Melanocyte of skin (primary cell): ENCODE results near the gene CDC25C. TPM values are rescaled to one million over a fixed set of nuclear protein-coding genes. Genes with fewer than 3 reads are reported as not detected.

Experiments used
- total RNA-seq, 2 donors: library from RNA; depleted of rRNA; stranded (reverse); fragments of >200 nt; gene quantifications; 2 replicates each; pipeline ENCODE4 v1.2.3, GENCODE V29; 2012

CDC25C gene
- total RNA-seq = 10 to 100 TPM in 1 of 2 donors, 1 to 10 TPM in 1; 6.9 to 20.0 TPM

DNA sequence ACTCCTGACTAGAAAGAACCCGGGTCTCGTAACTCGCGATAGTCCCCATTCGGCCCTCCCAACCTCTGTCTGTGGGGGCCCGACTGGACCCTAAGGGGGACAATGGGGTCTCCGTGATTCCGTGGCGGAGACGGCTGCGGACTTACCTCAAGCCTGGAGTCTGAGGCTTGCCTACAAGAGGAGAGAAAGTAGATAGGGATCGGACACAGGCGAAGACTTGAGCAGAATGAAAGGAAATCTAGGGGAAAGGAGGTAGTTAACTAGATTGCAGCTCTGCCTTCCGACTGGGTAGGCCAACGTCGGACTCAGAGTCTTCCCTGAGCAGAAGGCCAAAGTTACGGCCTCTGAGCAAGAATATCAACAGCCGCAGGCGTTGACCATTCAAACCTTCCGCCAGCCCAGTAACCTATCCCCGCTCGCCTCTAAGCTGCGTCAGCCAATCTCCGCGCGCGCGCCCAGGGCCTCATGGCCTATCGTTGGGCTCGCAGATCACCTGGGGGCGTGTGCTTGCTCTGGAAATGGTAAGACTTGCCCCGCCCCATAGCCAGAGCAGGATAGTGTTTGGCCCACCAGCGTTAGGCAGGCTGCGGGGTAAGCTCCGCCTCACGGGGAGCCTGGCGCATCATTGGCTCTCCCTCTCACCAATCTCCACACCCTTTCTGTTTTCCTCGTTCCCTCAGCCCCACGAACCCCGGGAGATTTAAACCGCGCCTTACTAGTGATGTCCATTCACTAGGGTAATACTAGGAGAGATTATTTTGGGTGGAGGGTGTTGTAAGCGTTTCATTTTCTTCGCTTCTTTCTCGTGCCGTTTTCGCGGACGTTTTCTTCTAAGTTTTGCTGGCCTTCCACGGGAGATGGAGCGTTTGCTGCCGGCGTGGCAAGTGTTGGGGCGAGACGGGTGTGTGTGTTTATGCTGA is at the start of gene CDC25C:
Gene CDC25C, minus strand, starts transcription at position 356 of the 920 bp plus-strand sequence. CDS start 624 bp downstream, outside the sequence.

DNA sequence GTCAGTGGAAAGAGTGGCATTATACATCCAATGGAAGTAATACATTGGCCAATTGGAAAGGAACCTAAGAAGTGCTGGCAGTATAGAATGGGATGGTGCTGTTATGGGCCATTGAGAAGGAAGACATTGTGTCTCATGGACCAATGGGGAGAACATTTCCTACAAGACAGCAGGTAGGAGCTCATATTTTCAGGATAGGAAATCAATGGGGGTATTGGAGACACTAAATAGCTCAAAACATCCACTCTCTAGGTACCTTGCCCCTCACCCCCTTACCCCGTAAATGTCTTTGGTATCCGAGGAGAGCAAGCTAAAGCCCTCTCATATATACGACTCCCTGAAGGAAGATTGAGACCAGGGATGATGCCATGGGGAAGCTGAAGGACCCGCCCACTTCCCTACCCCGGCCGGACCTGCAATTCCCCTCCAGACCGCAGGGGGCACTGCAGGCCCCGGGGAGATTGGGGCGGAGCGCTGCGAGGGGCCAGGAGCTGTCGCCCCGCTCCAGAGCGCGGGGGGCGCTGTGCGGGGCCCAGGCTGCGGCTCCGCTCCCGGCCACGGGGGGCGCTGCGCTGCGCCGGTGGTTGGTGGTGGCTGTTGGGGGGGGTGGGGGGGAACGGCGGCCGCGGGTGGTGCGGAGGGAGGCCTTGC is 20.6 kb upstream of the CDC25C start, which contains the start of gene KDM3B:
Gene KDM3B, plus strand, starts transcription at position 615 of the 651 bp plus-strand sequence. CDS start 111 bp downstream, outside the sequence.

DNA sequence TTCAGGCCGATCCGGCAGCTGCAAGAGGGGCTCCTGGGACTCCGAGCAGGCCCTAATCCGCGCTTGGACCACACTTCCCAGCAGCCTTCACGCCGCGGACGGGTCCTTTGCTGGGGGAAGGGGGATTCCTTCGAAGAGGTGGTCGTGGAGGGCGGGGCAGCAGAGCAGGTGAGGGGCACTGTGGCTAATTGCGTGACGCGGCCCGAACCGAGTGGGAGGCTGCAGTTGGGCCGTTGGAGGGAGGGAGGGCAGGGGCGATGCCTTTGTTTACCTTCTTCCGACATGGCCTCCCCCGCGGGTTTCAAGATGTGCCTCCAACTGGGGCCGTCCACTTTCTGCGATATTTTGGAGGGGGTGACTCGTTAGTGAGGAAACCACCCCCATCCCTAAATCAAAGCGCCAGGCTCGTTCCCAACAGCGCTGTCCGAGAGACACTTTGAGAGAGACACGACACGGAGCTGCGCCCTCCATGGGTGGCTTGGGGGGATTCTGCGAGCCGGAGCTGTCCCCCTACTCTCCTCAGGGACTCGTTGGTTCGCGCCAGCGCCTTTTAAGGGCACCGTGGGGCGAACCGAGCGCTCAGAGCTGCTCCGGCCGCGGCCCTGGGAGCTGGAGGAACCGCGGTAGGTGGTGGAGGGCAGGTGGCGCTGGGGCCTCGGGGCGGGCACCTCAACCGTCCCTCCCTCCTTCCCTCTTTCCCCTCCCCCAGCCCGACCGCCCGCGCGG is 6.2 kb upstream of the CDC25C start, which contains the start of gene FAM53C:
Gene FAM53C, plus strand, starts transcription at position 582 of the 726 bp plus-strand sequence. CDS start 3,070 bp downstream, outside the sequence.

DNA sequence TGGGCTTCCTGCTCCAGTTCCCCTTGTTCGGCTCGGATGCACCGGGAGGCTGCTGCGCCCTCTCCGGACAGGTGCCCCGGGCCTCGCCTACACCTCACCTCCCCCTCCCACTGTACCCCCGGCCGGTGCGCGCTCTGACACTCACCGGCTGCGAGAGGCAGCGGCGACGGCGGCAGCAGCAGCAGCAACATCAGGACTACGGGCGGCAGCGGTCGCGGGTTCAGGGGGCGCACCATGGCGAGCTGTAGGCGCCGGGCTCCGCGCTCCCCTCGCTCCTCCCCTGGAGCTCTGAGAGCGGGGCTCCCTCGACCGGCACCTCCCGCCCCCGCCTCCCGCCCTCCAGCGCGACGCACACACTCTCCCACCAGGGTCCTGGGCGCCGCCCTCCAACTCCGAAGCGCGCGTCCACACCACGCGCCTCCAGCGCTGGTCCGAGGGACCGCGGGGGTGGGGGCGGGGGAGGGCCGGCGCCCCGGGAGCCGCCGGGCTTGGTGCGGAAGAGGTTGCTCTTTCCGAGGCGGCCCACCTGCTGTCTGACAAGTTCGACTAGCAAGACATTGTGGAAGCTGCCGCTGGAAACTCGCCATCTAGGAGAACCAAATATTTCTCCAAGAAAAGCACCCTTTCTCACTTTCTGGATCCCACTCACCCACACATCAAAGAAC is 57.3 kb downstream of the CDC25C start, which contains the start of gene GFRA3:
Gene GFRA3, minus strand, starts transcription at position 433 of the 665 bp plus-strand sequence. Its CDS starts 197 bp downstream, at position 236.

Other genes starting within 250 kb of the CDC25C start
- gene WNT8A, start 247.8 kb downstream of the CDC25C start, total RNA-seq = not detected
- gene NME5, start 192.4 kb downstream of the CDC25C start, total RNA-seq = 10 to 100 TPM in 1 of 2 donors, 1 to 10 TPM in 1; 8.7 to 12.7 TPM
- 10 to 100 TPM; 50.3 to 53.7 TPM for gene BRD8, start 153.2 kb downstream of the CDC25C start, total RNA-seq
- gene KIF20A, start 152.7 kb downstream of the CDC25C start, total RNA-seq = 100 to 1,000 TPM in 1 of 2 donors, 10 to 100 TPM in 1; 87.4 to 102 TPM
- gene CDC23, start 118.5 kb downstream of the CDC25C start, total RNA-seq = 10 to 100 TPM; 26.2 to 37.0 TPM
- gene GFRA3, start 57.2 kb downstream of the CDC25C start, total RNA-seq = 1 to 10 TPM in 1 of 2 donors, under 1 TPM in 1; 0.67 to 1.0 TPM
- gene FAM53C, start 6.5 kb upstream of the CDC25C start, total RNA-seq = 10 to 100 TPM; 53.3 to 60.9 TPM
- gene KDM3B, start 20.9 kb upstream of the CDC25C start, total RNA-seq = 10 to 100 TPM; 49.6 to 52.9 TPM
- 1 to 10 TPM; 3.0 to 9.6 TPM for gene REEP2, start 107.3 kb upstream of the CDC25C start, total RNA-seq
- under 1 TPM; under 0.01 to 0.67 TPM for gene EGR1, start 133.7 kb upstream of the CDC25C start, total RNA-seq
- gene ETF1, start 211.4 kb upstream of the CDC25C start, total RNA-seq = 100 to 1,000 TPM; 131 to 173 TPM
- 100 to 1,000 TPM; 390 to 502 TPM for gene HSPA9, start 243.6 kb upstream of the CDC25C start, total RNA-seq